HG03280 (cell line): ENCODE data around the gene C5orf52.
"Not testable (repeated sequence)": the region's sequence is repeated elsewhere in the genome, so short reads cannot be mapped to it uniquely, and the experiment has no call there.

Experiments
- ATAC-seq: cut with Tn5 transposase; IDR thresholded peaks from one replicate; pipeline ENCODE4 v1.9.1; 2021; ENCODE audit warnings: mild to moderate bottlenecking, moderate library complexity; ENCODE audit not compliant: unreplicated experiment

Gene C5orf52

GRCh38 chr5:157674351-157674750 lies 3.0 kb downstream of the C5orf52 start:
- not testable (repeated sequence) for ATAC-seq

GRCh38 chr5:157677931-157678330 lies 6.6 kb downstream of the C5orf52 start:
- no peak for ATAC-seq

- no peak for ATAC-seq
These were observed 8.5 kb downstream of the C5orf52 start for GRCh38 chr5:157679801-157680200.

GRCh38 chr5:157680239-157680638 lies 8.9 kb downstream of the C5orf52 start:
- no peak for ATAC-seq

DNA sequence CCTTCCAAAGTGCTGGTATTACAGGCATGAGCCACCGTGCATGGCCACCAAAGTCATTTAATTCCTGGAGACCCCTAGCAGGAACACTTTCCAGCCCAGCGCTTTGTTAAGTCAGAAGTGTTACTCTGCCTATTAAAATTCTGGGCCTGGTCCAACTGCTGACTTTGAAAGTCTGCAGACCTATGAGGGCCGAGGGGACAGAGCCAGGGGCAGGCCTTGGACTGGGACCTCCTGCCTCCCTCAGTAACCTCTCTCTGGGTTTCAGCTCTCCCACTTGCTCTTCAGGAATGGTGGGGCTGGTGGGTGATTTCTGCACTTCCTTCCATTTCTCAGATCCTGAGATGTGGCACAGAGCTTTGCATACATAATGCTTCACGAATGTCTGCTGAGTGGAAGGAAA lies 9.7 kb downstream of the C5orf52 start:
- ATAC-seq = no peak

GRCh38 chr5:157682257-157682656 lies 10.9 kb downstream of the C5orf52 start:
- no peak for ATAC-seq

- not testable (repeated sequence) for ATAC-seq
These were observed 15.2 kb downstream of the C5orf52 start for GRCh38 chr5:157686276-157687197.

- ATAC-seq = no peak
These were observed 15.8 kb downstream of the C5orf52 start for GRCh38 chr5:157687198-157687554.

- ATAC-seq = no peak
These were observed 18.8 kb downstream of the C5orf52 start for GRCh38 chr5:157689942-157690689.

DNA sequence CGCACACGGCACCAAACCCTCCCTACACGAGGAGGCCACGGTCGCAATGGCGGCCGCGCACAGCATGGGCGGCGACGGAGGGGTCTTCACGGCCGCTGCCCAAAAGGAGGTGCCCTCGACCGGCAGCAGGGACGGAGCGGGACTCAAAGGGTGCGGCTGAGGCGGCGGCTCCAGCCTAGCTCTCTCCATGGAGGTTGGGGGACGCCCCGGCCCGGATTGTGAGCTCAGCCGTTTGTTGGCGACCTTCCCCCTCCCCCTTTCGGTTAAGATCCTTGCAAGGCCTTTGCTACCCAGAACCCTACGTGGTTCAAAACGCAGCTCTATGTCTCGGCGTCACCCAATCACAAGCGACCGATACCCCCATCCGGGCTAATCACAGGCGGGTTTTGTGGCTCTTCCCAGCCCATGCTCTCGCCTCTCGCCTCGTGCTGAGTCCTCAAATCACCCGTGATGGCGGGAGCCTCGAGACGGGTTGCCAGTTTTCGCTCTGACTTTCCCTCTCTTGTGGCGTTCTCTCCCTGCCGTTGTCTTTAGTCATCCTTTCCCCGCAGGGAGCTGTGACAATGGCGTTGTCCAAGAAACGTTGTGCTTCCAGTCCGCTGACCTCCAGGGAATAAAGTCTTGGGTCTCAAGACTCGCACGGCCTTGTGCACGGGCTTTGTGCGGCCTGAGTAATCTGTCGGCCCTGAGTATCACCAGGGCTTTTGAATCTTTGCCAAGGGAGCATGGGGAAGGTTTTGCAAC lies 19.5 kb downstream of the C5orf52 start:
- ATAC-seq = no peak

DNA sequence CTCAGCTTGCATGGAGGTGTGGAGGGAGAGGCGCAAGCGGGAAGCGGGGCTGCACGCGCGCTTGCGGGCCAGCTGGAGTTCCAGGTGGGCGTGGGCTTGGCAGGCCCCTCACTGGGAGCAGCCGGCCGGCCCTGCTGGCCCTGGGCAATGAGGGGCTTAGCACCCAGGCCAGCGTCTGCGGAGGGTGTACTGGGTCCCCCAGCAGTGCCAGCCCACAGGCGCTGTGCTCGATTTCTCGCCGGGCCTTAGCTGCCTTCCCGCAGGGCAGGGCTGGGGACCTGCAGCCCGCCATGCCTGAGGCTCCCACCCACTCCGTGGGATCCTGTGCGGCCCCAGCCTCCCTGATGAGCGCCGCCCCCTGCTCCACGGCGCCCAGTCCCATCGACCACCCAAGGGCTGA lies 22.5 kb downstream of the C5orf52 start:
- ATAC-seq = not testable (repeated sequence)

DNA sequence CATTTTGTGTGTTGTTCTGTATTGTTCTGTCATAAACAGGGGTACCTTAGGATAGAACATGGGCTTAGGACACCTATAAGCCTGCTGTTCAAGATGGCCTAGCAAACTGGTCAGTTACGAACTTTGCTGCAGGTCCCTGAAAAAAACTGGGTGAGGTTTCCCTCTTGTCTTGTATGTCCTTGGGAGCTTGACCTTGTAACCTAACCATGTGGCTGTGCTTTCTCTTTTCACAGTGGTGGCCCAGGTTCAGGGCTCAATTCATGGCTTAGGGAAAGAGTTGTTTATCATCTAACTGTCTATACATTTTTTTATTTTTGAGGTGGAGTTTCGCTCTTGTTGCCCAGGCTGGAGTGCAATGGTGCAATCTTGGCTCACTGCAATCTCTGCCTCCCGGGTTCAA lies 24.8 kb downstream of the C5orf52 start:
- not testable (repeated sequence) for ATAC-seq

DNA sequence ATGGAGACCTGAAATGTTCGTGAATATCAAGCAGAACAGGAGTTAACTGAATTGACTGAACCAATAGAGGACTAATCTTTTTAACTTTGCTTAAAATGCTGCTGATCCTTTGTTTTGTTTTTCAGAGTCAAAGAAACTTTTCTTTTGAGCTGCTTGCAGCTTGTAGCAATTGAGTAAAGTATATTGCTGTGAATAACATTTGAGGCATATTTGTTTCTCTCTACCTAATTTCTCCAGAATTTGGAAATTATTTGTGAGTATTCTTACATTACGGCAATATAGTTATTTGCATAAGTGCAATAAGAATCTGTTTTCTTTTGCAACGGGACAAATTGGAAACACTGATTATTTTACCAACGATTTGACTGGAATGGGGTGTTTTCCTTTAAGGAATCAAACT lies 27.3 kb downstream of the C5orf52 start:
- not testable (repeated sequence) for ATAC-seq

- ATAC-seq = no peak
These were observed 32.4 kb downstream of the C5orf52 start for GRCh38 chr5:157703736-157704135.

GRCh38 chr5:157708866-157709265 lies 37.5 kb downstream of the C5orf52 start:
- no peak for ATAC-seq

DNA sequence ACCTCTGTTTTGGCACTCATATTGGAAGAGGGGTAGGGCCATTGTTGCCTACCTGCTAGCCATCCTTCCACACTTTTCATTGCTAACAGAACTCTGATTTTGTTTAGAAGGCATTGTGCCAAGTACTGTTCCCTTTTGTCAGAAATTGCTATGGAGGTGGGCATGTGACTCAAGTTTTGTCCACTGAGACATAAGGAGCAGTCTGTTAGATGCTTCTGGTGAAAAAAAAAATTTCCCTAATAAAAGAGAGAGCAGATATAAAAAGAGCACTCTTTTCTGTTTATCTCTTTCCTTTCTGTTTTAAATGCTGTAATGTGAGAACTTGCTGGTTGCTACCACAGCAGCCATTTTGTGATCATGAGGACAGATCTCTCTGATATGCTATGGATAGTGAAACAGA lies 38.0 kb downstream of the C5orf52 start:
- ATAC-seq = no peak

DNA sequence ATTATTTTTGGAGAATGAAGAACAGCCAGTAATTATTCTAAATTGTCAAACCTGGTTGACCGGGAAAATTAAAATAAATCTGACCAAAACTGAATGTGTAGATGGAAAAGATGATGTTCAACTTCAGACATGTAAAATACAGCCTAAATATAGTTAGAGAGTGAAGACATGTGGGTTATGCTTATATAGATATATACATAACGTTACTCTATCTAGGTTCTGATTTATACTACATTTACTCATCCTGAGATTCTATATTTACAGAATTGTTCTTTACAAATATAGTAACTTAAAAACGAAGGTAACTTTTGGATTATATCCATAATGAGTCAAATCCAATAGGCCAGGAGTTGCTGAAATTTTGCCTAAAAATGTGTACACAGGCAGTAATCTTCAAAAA lies 39.1 kb downstream of the C5orf52 start:
- no peak for ATAC-seq

DNA sequence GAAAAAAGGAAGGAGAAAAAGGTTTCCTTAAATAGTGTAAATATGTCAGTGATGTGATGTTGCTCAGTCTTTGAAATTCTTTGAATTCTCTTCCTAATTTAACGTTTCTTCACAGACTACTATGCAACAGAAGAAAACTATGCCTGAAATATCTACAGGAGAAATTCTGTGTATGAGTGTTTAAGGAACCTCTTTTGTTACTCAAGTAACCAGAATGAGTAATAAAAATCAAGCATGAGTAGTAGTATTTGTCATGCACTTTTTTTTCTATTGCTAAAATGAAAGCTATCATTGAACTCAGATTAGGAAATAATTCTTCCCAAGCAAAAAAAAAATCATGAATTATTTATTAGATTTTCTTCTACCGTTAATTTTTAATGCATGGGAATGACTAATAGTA lies 39.5 kb downstream of the C5orf52 start:
- no peak for ATAC-seq

DNA sequence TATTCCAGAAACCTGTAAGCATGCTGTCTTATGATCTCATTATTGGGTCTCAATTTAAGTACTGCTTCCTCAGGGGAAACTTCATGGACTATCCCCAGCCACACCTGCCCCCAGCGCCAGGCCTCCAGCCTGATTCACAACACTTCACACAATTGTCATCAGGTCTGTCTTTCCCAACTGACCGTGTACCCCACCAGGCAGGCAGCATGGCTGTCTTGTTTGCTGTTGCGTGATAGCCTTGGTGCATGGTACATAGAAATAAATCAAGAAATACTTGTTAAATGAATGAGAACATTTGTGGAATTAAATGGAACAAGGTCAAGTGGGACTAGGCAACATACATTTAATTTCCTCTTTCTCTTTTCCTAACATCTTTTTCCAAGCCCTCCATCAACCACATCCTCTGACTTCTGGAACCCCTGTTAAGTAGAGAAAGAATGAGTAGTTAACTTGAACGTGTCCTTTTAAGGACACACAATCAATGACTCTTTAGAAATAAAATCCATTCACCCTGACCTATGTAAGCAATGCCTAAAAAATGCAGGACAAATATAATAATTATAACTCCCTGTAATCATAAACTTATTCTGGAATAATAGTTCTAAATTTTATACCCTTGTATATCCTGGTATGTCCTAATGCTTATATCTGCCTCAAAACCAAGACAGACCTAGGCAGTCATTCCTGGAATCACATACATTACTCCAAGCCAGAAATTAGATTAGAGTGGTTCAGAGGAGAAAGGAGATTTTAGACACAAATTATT lies 42.7 kb downstream of the C5orf52 start:
- ATAC-seq = no peak

DNA sequence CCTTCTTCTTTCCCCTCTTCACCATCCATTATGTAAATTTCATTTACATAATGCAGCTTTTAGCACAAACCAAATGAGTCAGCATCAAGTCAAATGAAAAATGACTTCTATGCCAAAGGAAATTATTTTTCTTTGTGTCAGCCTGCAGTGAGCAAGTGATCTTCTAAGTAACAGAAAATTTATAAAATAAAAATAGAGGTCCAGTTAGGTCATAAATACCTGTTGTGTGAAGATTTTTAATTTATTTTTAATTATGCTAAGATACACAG lies 43.2 kb downstream of the C5orf52 start:
- no peak for ATAC-seq

DNA sequence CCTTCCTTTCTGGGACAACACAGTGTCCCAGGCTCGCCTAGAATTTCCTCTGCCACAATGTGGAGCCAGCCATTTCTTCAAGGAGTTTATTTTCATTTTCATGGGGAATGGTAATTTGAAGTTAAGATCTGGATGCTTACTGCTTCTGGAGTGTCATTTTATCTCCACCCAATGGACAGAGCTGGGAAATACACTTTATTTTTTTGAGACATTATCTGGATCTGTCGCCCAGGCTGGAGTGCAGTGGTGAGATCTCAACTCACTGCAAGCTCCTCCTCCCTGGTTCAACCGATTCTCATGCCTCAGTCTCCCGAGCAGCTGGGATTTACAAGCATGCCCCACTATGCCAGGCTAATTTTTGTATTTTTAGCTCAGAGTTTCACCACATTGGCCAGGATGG lies 47.2 kb downstream of the C5orf52 start:
- no peak for ATAC-seq
